SU-DHL-6 (cell line): ENCODE data around the gene BTBD9.

Experiments used
- EZH2phosphoT487 ChIP-seq: fragments of 200-600 bp; sonication (generic), shearing (Covaris generic); conservative IDR thresholded peaks from 2 replicates; pipeline ENCODE4 v1.6.1; 2018; ENCODE audit warnings: mild to moderate bottlenecking, antibody characterized with exemption, low read length, moderate library complexity, mixed read lengths
- TF ChIP-seq, protein P1 (sequence below): fragments of 200-600 bp; sonication (generic); IDR thresholded peaks from one replicate; pipeline ENCODE4 v1.5.1; 2017; ENCODE audit warnings: antibody characterized with exemption, mild to moderate bottlenecking, low read length, moderate library complexity; ENCODE audit not compliant: insufficient read depth, poor library complexity, severe bottlenecking

DNA sequence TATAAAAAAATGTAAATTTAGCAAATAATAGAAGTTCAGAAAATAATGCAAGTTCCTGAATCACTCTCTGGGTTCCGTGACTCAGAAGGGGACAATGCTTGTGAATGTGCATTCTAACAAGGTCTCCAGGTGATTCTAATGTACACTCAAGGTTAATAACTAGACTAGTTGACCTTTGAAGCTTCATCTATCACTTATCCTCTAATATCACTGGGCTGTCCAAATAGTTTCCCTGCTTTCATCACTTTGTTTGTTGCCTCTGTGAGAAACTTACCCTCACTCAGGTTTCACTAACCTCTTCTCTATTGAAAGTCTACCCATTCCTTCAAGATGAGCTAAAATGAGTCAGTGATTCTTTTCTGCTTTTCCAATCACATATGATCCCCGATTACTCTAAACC lies 189.0 kb downstream of the BTBD9 start:
- TF ChIP-seq, protein P1, sequence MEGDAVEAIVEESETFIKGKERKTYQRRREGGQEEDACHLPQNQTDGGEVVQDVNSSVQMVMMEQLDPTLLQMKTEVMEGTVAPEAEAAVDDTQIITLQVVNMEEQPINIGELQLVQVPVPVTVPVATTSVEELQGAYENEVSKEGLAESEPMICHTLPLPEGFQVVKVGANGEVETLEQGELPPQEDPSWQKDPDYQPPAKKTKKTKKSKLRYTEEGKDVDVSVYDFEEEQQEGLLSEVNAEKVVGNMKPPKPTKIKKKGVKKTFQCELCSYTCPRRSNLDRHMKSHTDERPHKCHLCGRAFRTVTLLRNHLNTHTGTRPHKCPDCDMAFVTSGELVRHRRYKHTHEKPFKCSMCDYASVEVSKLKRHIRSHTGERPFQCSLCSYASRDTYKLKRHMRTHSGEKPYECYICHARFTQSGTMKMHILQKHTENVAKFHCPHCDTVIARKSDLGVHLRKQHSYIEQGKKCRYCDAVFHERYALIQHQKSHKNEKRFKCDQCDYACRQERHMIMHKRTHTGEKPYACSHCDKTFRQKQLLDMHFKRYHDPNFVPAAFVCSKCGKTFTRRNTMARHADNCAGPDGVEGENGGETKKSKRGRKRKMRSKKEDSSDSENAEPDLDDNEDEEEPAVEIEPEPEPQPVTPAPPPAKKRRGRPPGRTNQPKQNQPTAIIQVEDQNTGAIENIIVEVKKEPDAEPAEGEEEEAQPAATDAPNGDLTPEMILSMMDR, result no peak
- TF ChIP-seq EZH2phosphoT487, result no peak
